H9 (cell line): ENCODE results near the gene CALM1. TPM values are rescaled to one million over a fixed set of nuclear protein-coding genes. Genes with fewer than 3 reads are reported as not detected.

Source experiments
- DNase-seq: peaks from one replicate; pipeline ENCODE4 v3.0.0-alpha.2; 2017
- H2AFZ ChIP-seq: one replicate; pipeline ENCODE4 v1.6.1; 2013; ENCODE audit warnings: mild to moderate bottlenecking, low read length, control low read depth, moderate library complexity
- H2AK5ac ChIP-seq: 2 replicates; pipeline ENCODE4 v1.6.1; 2013; ENCODE audit warnings: low read length, control low read depth, mixed read lengths; ENCODE audit not compliant: insufficient read length
- H2BK120ac ChIP-seq: one replicate; pipeline ENCODE4 v1.6.1; 2013; ENCODE audit warnings: low read depth, mild to moderate bottlenecking, low read length, control low read depth, inconsistent platforms; ENCODE audit not compliant: poor library complexity, severe bottlenecking
- H2BK12ac ChIP-seq: 2 replicates; pipeline ENCODE4 v1.6.1; 2013; ENCODE audit warnings: low read length, control low read depth, mixed read lengths, low read depth; ENCODE audit not compliant: insufficient read length
- H2BK15ac ChIP-seq: 2 replicates; pipeline ENCODE4 v1.6.1; 2013; ENCODE audit warnings: low read depth, low read length, control low read depth
- H2BK20ac ChIP-seq: one replicate; pipeline ENCODE4 v1.6.1; 2013; ENCODE audit warnings: low read depth, mild to moderate bottlenecking, low read length, control low read depth, inconsistent platforms; ENCODE audit not compliant: poor library complexity, severe bottlenecking
- H2BK5ac ChIP-seq: 2 replicates; pipeline ENCODE4 v1.6.1; 2013; ENCODE audit warnings: low read length, control low read depth, mixed read lengths; ENCODE audit not compliant: insufficient read length
- H3K14ac ChIP-seq: 2 replicates; pipeline ENCODE4 v1.6.1; 2013; ENCODE audit warnings: low read length, control low read depth; ENCODE audit not compliant: insufficient read depth
- H3K18ac ChIP-seq: 2 replicates; pipeline ENCODE4 v1.6.1; 2013; ENCODE audit warnings: low read depth, mild to moderate bottlenecking, mixed read lengths, low read length, control low read depth; ENCODE audit not compliant: insufficient read length
- H3K23ac ChIP-seq: 2 replicates; pipeline ENCODE4 v1.6.1; 2013; ENCODE audit warnings: low read length, control low read depth, mixed read lengths, low read depth; ENCODE audit not compliant: insufficient read length
- H3K23me2 ChIP-seq: 2 replicates; pipeline ENCODE4 v1.6.1; 2013; ENCODE audit warnings: low read depth, mild to moderate bottlenecking, mixed read lengths, low read length, control low read depth; ENCODE audit not compliant: insufficient read length, poor library complexity, severe bottlenecking
- H3K27ac ChIP-seq: 2 replicates; pipeline ENCODE4 v1.5.1; 2013; ENCODE audit warnings: low read length, control low read depth, mixed read lengths, low read depth; ENCODE audit not compliant: insufficient read length
- H3K27me3 ChIP-seq: 2 replicates; pipeline ENCODE4 v1.6.1; 2013; ENCODE audit warnings: low read length, control low read depth, inconsistent platforms; ENCODE audit not compliant: insufficient read depth
- H3K4ac ChIP-seq: 2 replicates; pipeline ENCODE4 v1.6.1; 2013; ENCODE audit warnings: low read depth, mild to moderate bottlenecking, control low read depth, inconsistent platforms, low read length, moderate library complexity
- H3K4me1 ChIP-seq: 2 replicates; pipeline ENCODE4 v1.6.1; 2013; ENCODE audit warnings: low read length, control low read depth, inconsistent platforms; ENCODE audit not compliant: insufficient read depth
- H3K4me2 ChIP-seq: 2 replicates; pipeline ENCODE4 v1.6.1; 2013; ENCODE audit warnings: low read length, control low read depth, mixed read lengths; ENCODE audit not compliant: insufficient read length, insufficient read depth
- H3K56ac ChIP-seq: 2 replicates; pipeline ENCODE4 v1.6.1; 2013; ENCODE audit warnings: low read depth, mild to moderate bottlenecking, mixed read lengths, low read length, control low read depth; ENCODE audit not compliant: insufficient read length
- H3K79me1 ChIP-seq: 2 replicates; pipeline ENCODE4 v1.6.1; 2013; ENCODE audit warnings: low read depth, mild to moderate bottlenecking, moderate library complexity, low read length, control low read depth, inconsistent platforms; ENCODE audit not compliant: insufficient read depth, poor library complexity, severe bottlenecking
- H3K79me2 ChIP-seq: 2 replicates; pipeline ENCODE4 v1.6.1; 2013; ENCODE audit warnings: low read length, control low read depth, inconsistent platforms; ENCODE audit not compliant: insufficient read depth
- H3K9ac ChIP-seq: 2 replicates; pipeline ENCODE4 v1.6.1; 2013; ENCODE audit warnings: low read length, control low read depth, mixed read lengths; ENCODE audit not compliant: insufficient read length; ENCODE audit errors: extremely low read depth
- H3K9me3 ChIP-seq: one replicate; pipeline ENCODE4 v1.6.1; 2013; ENCODE audit warnings: low read depth, low read length, inconsistent platforms; ENCODE audit not compliant: control insufficient read depth
- H3T11ph ChIP-seq: one replicate; pipeline ENCODE4 v1.6.1; 2013; ENCODE audit warnings: mild to moderate bottlenecking, low read length, control low read depth, inconsistent platforms
- H4K20me1 ChIP-seq: one replicate; pipeline ENCODE4 v1.6.1; 2013; ENCODE audit not compliant: control insufficient read depth, insufficient read length, insufficient read depth
- H4K5ac ChIP-seq: 2 replicates; pipeline ENCODE4 v1.6.1; 2013; ENCODE audit warnings: low read depth, mild to moderate bottlenecking, mixed read lengths, low read length, control low read depth; ENCODE audit not compliant: insufficient read length
- H4K8ac ChIP-seq: replicated peaks from 2 replicates; pipeline ENCODE4 v1.6.1; 2013; ENCODE audit warnings: low read length, control low read depth, mixed read lengths, low read depth; ENCODE audit not compliant: insufficient read length
- H4K91ac ChIP-seq: 2 replicates; pipeline ENCODE4 v1.6.1; 2013; ENCODE audit warnings: low read depth, mild to moderate bottlenecking, moderate library complexity, mixed read lengths, low read length, control low read depth; ENCODE audit not compliant: insufficient read length
- H3K27ac Mint-ChIP-seq, 3 experiments: 2 replicates in 2 of 3; 3 replicates in 1 of 3; pipeline ENCODE4 v1.8.0; 2020 to 2021; ENCODE audit warnings: mixed read lengths in 3 of 3, mild to moderate bottlenecking in 1 of 3, moderate library complexity in 1 of 3
- H3K27me3 Mint-ChIP-seq: 2 replicates; pipeline ENCODE4 v1.8.0; 2021; ENCODE audit warnings: low read depth, mild to moderate bottlenecking, moderate library complexity, mixed read lengths
- H3K36me3 Mint-ChIP-seq, 3 experiments: 2 replicates in 2 of 3; 3 replicates in 1 of 3; pipeline ENCODE4 v1.8.0; 2020 to 2021; ENCODE audit warnings: low read depth in 3 of 3, mixed read lengths in 3 of 3; ENCODE audit not compliant: insufficient read depth in 1 of 3
- H3K4me1 Mint-ChIP-seq, 2 experiments: 2 replicates each; pipeline ENCODE4 v1.8.0; 2020; ENCODE audit warnings: mixed read lengths in 2 of 2
- H3K4me3 Mint-ChIP-seq, 2 experiments: 2 replicates in 1 of 2; 3 replicates in 1 of 2; pipeline ENCODE4 v1.8.0; 2020 to 2021; ENCODE audit warnings: mild to moderate bottlenecking in 2 of 2, mixed read lengths in 2 of 2, moderate library complexity in 1 of 2
- H3K9me3 Mint-ChIP-seq, 2 experiments: 2 replicates in 1 of 2; 3 replicates in 1 of 2; pipeline ENCODE4 v1.8.0; 2020; ENCODE audit warnings: mild to moderate bottlenecking in 2 of 2, mixed read lengths in 2 of 2, moderate library complexity in 1 of 2
- WGBS: extraction: QIAGEN DNeasy Blood & Tissue Kit; methylation state at CpG from one replicate; pipeline ENCODE4 v1.1.7; 2013; ENCODE audit warnings: missing lambda C conversion rate, low lambda C conversion rate, mixed read lengths; ENCODE audit not compliant: insufficient read length; ENCODE audit errors: extremely low coverage; 5-methylcytosine and 5-hydroxymethylcytosine counted together
- total RNA-seq: library from RNA; stranded (reverse); gene quantifications from 2 replicates; pipeline ENCODE4 v1.2.1, GENCODE V29; 2021
- TF ChIP-seq, protein P1 (sequence below): fragments of 200-600 bp; sonication (generic); conservative IDR thresholded peaks from 3 replicates; pipeline ENCODE4 v1.8.0; 2021; ENCODE audit warnings: antibody characterized with exemption, mild to moderate bottlenecking

Gene CALM1
- total RNA-seq, 1 experiment from 2014 or later: 354 TPM

- Histone ChIP-seq H3K27ac (no peak overlapping the region), H2BK12ac (no peak overlapping the region), H3K9ac (no peak overlapping the region), H3K4ac (no peak overlapping the region), H3K18ac (no peak overlapping the region), H4K20me1 (no peaks in the 10 kb centered on the region), H3K23me2 (no peaks in the 10 kb centered on the region), H2BK15ac (no peak overlapping the region), H3T11ph (no peak overlapping the region), H3K23ac (no peak overlapping the region), H3K4me2 (no peak overlapping the region), H3K9me3 (no peaks in the 10 kb centered on the region), H4K91ac (no peak overlapping the region), H2AFZ (no peak overlapping the region), H3K79me1 (no peaks in the 10 kb centered on the region), H2BK120ac (no peak overlapping the region), H3K4me1 (no peaks in the 10 kb centered on the region), H4K5ac (no peak overlapping the region), H2BK5ac (no peak overlapping the region), H2BK20ac (no peak overlapping the region), H3K27me3 (no peaks in the 10 kb centered on the region), H2AK5ac (no peak overlapping the region), H3K56ac (no peak overlapping the region), H3K79me2 (no peaks in the 10 kb centered on the region), H4K8ac (no peak overlapping the region), H3K14ac (no peak overlapping the region)
- Mint-ChIP-seq H3K36me3 (no peaks in the 10 kb centered on the region), H3K4me3 (no peak overlapping the region), H3K9me3 (no peaks in the 10 kb centered on the region), H3K27ac (no peak overlapping the region), H3K27me3 (peaks cover 6% of the 10 kb centered on the region; the same call in 1 of the 2 replicates), H3K4me1 (0 out of 4 replicates have a peak, but pooled peaks cover 0 to 4% of the 10 kb centered on the region in 2 experiments)
- no CpG with 5 or more reads among the region's 1 CpG for WGBS
- TF ChIP-seq, protein P1, sequence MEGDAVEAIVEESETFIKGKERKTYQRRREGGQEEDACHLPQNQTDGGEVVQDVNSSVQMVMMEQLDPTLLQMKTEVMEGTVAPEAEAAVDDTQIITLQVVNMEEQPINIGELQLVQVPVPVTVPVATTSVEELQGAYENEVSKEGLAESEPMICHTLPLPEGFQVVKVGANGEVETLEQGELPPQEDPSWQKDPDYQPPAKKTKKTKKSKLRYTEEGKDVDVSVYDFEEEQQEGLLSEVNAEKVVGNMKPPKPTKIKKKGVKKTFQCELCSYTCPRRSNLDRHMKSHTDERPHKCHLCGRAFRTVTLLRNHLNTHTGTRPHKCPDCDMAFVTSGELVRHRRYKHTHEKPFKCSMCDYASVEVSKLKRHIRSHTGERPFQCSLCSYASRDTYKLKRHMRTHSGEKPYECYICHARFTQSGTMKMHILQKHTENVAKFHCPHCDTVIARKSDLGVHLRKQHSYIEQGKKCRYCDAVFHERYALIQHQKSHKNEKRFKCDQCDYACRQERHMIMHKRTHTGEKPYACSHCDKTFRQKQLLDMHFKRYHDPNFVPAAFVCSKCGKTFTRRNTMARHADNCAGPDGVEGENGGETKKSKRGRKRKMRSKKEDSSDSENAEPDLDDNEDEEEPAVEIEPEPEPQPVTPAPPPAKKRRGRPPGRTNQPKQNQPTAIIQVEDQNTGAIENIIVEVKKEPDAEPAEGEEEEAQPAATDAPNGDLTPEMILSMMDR: no peak
- no peak for DNase-seq
These were observed 39.9 kb upstream of the CALM1 start for GRCh38 chr14:90356925-90357324.
